Endodermal cell (in vitro differentiated cells): ENCODE results near the gene SLC7A9. TPM values are rescaled to one million over a fixed set of nuclear protein-coding genes. Genes with fewer than 3 reads are reported as not detected.
A peak's percentile ranks its signal among the peaks of the same experiment; 100 is the strongest.

Experiments used
- DNase-seq: peaks from one replicate; pipeline ENCODE4 v3.0.0-alpha.2; 2017
- H3K27ac ChIP-seq: 2 replicates; pipeline ENCODE4 v1.5.1; 2013; ENCODE audit warnings: mild to moderate bottlenecking, low read depth, low read length, moderate library complexity
- H3K27me3 ChIP-seq: 2 replicates; pipeline ENCODE4 v1.6.1; 2013; ENCODE audit warnings: mild to moderate bottlenecking, low read length, moderate library complexity; ENCODE audit not compliant: insufficient read depth, control insufficient read depth, poor library complexity, severe bottlenecking
- H3K36me3 ChIP-seq: 2 replicates; pipeline ENCODE4 v1.7.0; 2013; ENCODE audit warnings: mild to moderate bottlenecking, low read length, moderate library complexity; ENCODE audit not compliant: control insufficient read depth, insufficient read depth
- H3K4me1 ChIP-seq: one replicate; pipeline ENCODE4 v1.7.0; 2013; ENCODE audit warnings: low read length; ENCODE audit not compliant: control insufficient read depth, insufficient read depth
- H3K4me3 ChIP-seq: 2 replicates; pipeline ENCODE4 v1.5.1; 2013; ENCODE audit warnings: mild to moderate bottlenecking, low read length, moderate library complexity
- H3K9ac ChIP-seq: 2 replicates; pipeline ENCODE4 v1.6.1; 2013; ENCODE audit warnings: mild to moderate bottlenecking, low read length, moderate library complexity; ENCODE audit not compliant: poor library complexity, severe bottlenecking; ENCODE audit errors: extremely low read depth
- H3K9me3 ChIP-seq: 2 replicates; pipeline ENCODE4 v1.6.1; 2013; ENCODE audit warnings: mild to moderate bottlenecking, low read length, moderate library complexity; ENCODE audit not compliant: control insufficient read depth
- H3K27ac Mint-ChIP-seq: 2 replicates; pipeline ENCODE4 v1.8.0; 2020; ENCODE audit warnings: mixed read lengths
- H3K27me3 Mint-ChIP-seq: 2 replicates; pipeline ENCODE4 v1.8.0; 2021; ENCODE audit warnings: mild to moderate bottlenecking, mixed read lengths; ENCODE audit not compliant: insufficient read depth
- H3K36me3 Mint-ChIP-seq: 2 replicates; pipeline ENCODE4 v1.8.0; 2020; ENCODE audit warnings: low read depth, mixed read lengths
- H3K4me1 Mint-ChIP-seq: 2 replicates; pipeline ENCODE4 v1.8.0; 2020; ENCODE audit warnings: mixed read lengths
- H3K4me3 Mint-ChIP-seq: 2 replicates; pipeline ENCODE4 v1.8.0; 2020; ENCODE audit warnings: mild to moderate bottlenecking, moderate library complexity, mixed read lengths
- H3K9me3 Mint-ChIP-seq: 2 replicates; pipeline ENCODE4 v1.8.0; 2020; ENCODE audit warnings: mild to moderate bottlenecking, mixed read lengths
- WGBS, 2 experiments: methylation state at CpG; one replicate each; pipeline versions ENCODE4 v1.1.5 to v1.1.7; 2013; ENCODE audit warnings: missing lambda C conversion rate in 2 of 2, mixed read lengths in 1 of 2; ENCODE audit not compliant: insufficient coverage in 1 of 2, insufficient read length in 1 of 2; 5-methylcytosine and 5-hydroxymethylcytosine counted together
- total RNA-seq, 2 donors: library from RNA; stranded (reverse); fragmentation: NEBNext Ultra II Directional in 1 of 2; extraction: Animal tissue kit (Norgen Biotek cat#: 25700) in 1 of 2; gene quantifications; 2 replicates in 1 of 2; 3 replicates in 1 of 2; pipeline ENCODE4 v1.2.1, GENCODE V29; 2021
- TF ChIP-seq, protein P1 (sequence below): fragments of 200-600 bp; sonication (generic); conservative IDR thresholded peaks from 2 replicates; pipeline ENCODE4 v1.5.0; 2021; ENCODE audit warnings: antibody characterized with exemption, mild to moderate bottlenecking

SLC7A9 gene
- total RNA-seq, 2 donors from 2014 or later = 0.18 TPM; not detected in 1

DNA sequence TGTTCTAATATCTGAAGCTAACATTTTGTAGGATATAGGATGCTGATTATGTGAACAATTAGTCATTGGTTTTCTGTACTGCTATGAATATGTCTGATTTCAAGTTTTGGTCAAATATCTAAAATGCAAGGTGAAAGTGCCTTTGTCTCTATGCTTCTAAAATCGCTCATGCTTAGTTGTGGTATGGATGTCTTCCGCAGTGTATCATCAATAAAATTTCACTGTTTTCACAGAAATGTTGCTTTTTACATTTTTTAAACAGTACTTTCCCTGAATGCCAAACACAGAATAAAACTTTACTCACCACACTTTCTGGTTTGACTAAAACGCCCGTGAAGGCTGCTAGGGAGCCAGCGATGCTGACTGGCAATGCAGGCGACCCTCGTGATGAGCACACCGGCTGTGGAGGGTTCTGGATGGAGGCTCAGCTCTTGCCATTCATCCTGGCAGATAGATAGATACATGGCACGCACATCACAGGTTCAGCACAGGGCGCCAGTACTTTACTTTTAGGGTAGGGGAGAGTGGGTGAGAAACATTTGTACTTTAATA, 40.1 kb downstream of the SLC7A9 start:
- Histone ChIP-seq H3K4me1 (peaks cover 5% of the 10 kb centered on the region), H3K9me3 (peaks cover 28% of the 10 kb centered on the region), H3K27me3 (no peaks in the 10 kb centered on the region), H3K36me3 (no peaks in the 10 kb centered on the region), H3K4me3 (no peak overlapping the region), H3K27ac (no peak overlapping the region), H3K9ac (no peak overlapping the region)
- WGBS, 2 experiments = 93 to 97% methylated on average over 3 to 10 of the region's 10 CpGs
- TF ChIP-seq, protein P1, sequence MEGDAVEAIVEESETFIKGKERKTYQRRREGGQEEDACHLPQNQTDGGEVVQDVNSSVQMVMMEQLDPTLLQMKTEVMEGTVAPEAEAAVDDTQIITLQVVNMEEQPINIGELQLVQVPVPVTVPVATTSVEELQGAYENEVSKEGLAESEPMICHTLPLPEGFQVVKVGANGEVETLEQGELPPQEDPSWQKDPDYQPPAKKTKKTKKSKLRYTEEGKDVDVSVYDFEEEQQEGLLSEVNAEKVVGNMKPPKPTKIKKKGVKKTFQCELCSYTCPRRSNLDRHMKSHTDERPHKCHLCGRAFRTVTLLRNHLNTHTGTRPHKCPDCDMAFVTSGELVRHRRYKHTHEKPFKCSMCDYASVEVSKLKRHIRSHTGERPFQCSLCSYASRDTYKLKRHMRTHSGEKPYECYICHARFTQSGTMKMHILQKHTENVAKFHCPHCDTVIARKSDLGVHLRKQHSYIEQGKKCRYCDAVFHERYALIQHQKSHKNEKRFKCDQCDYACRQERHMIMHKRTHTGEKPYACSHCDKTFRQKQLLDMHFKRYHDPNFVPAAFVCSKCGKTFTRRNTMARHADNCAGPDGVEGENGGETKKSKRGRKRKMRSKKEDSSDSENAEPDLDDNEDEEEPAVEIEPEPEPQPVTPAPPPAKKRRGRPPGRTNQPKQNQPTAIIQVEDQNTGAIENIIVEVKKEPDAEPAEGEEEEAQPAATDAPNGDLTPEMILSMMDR = no peak
- Mint-ChIP-seq H3K36me3 (no peaks in the 10 kb centered on the region), H3K9me3 (peaks cover 9% of the 10 kb centered on the region), H3K4me1 (peaks cover 21% of the 10 kb centered on the region), H3K27ac (no peak overlapping the region), H3K27me3 (peaks cover 3% of the 10 kb centered on the region), H3K4me3 (no peak overlapping the region)
- no peak for DNase-seq

DNA sequence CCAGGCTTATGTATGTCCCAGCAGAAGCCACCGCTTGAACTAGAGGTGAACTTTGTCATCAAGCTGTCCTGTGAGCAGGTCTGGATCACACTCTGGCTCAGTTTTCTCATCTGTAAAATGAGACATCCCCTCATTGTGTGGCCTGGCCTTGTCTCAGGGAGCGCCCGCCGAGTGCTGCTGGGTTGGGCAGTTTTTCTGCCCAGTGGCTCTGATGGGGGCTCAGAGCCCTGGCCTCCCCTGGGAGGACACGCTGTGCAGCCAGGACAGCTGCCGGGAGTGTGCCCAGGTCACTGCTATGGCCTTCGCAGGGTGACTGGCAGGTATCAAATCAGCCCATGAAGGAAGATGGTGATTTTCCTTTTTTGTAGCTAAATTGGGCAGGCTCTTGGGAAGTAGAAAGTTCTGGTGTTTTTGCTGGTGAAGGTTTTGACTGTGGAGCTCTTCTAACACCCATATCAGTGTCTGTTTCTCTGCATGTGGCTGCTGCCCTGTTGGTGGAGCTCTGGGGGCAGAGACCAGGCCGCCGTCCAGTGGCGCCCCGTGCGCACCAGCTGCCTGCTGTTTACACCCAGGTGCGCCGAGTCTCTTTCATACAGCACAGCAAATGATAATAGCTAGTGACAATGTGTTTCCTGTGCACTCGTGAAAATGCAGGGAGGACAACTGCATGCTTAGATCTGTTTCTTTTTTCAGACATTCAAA, 40.8 kb downstream of the SLC7A9 start:
- peak overlapping the region; percentile 65 for H3K27ac Mint-ChIP-seq
- TF ChIP-seq, protein P1 = no peak
- no peaks in the 10 kb centered on the region for H3K27me3 ChIP-seq

DNA sequence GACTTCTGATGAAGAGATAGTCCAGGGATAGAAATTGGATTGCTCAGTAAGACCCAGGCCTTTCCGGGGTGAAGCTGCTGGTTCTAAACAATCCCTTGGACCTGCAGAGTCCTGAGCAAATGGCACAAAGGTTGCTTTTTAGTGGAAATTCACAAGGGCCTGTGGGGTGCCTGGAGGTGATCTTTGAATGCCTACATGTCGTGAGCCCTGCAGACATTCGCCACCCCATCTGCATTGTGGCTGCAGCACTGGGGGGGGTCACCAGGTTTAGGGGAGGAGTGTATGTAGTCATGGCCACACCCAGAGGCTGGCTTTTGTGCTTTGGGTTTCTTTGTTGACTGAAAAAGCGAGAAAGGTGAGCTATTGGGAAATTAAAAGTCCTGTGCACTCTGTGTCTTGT, 41.4 kb downstream of the SLC7A9 start:
- Mint-ChIP-seq H3K4me3 (no peak overlapping the region), H3K4me1 (peaks cover 27% of the 10 kb centered on the region), H3K36me3 (no peaks in the 10 kb centered on the region), H3K27ac (peak overlapping the region; percentile 65), H3K27me3 (peaks cover 7% of the 10 kb centered on the region), H3K9me3 (peaks cover 9% of the 10 kb centered on the region)
- Histone ChIP-seq H3K27ac (peak overlapping the region; percentile 28), H3K36me3 (no peaks in the 10 kb centered on the region), H3K27me3 (no peaks in the 10 kb centered on the region), H3K4me3 (no peak overlapping the region), H3K4me1 (peaks cover 12% of the 10 kb centered on the region), H3K9me3 (peaks cover 28% of the 10 kb centered on the region), H3K9ac (peak overlapping the region; percentile 31)
- WGBS, 2 experiments = 85% methylated on average over 3 to 4 of the region's 4 CpGs
- DNase-seq = peak; percentile 75
- TF ChIP-seq, protein P1 = no peak

More for the DNA sequence above, 40.8 kb downstream of the SLC7A9 start:
- Mint-ChIP-seq H3K4me1 (peaks cover 23% of the 10 kb centered on the region), H3K27me3 (peaks cover 5% of the 10 kb centered on the region), H3K4me3 (no peak overlapping the region), H3K36me3 (no peaks in the 10 kb centered on the region), H3K9me3 (peaks cover 9% of the 10 kb centered on the region)
- peaks cover 11% of the 10 kb centered on the region for H3K4me1 ChIP-seq
- WGBS, 2 experiments = 94% methylated on average over 10 to 15 of the region's 15 CpGs
- H3K9me3 ChIP-seq = peaks cover 28% of the 10 kb centered on the region
- H3K36me3 ChIP-seq = no peaks in the 10 kb centered on the region
- H3K27ac ChIP-seq = no peak overlapping the region
- no peak overlapping the region for H3K9ac ChIP-seq
- H3K4me3 ChIP-seq = no peak overlapping the region
- DNase-seq = no peak
